K562 (cell line): ENCODE results near the gene CD4. TPM values are rescaled to one million over a fixed set of nuclear protein-coding genes. Genes with fewer than 3 reads are reported as not detected.

Source experiments
- CLOCK ChIP-seq: fragments of 250-450 bp; sonication (Bioruptor Pico); IDR thresholded peaks from 2 replicates; pipeline ENCODE4 v1.4.0; 2020; ENCODE audit warnings: mild to moderate bottlenecking, moderate library complexity, borderline replicate concordance
- ILK ChIP-seq: fragments of 450-650 bp; IDR thresholded peaks from 2 replicates; pipeline ENCODE4 v1.6.1; 2016; ENCODE audit warnings: missing genetic modification characterization, low read depth, mild to moderate bottlenecking, missing compliant biosample characterization, moderate library complexity, borderline replicate concordance
- JUND ChIP-seq, 2 experiments: IDR thresholded peaks; 2 replicates in 1 of 2; 3 replicates in 1 of 2; pipeline ENCODE4 v1.6.1; 2011; ENCODE audit warnings: borderline replicate concordance in 2 of 2, low read depth in 2 of 2, low read length in 2 of 2, improper control_type of control experiment in 1 of 2, missing biosample characterization in 1 of 2, missing genetic modification characterization in 1 of 2, missing genetic modification reagents in 1 of 2
- MAFF ChIP-seq: IDR thresholded peaks from 2 replicates; pipeline ENCODE4 v1.6.1; 2012; ENCODE audit warnings: low read length, improper control_type of control experiment
- NEUROD1 ChIP-seq: fragments of 150-350 bp; IDR thresholded peaks from 2 replicates; pipeline ENCODE4 v1.6.1; 2014; ENCODE audit warnings: borderline replicate concordance, low read length, low read depth; ENCODE audit not compliant: partially characterized antibody
- POLR3A ChIP-seq: IDR thresholded peaks from 2 replicates; pipeline ENCODE4 v1.6.1; 2011; ENCODE audit warnings: borderline replicate concordance, mild to moderate bottlenecking, moderate library complexity; ENCODE audit not compliant: insufficient read length, insufficient read depth; ENCODE audit errors: extremely low read depth
- RFX1 ChIP-seq: fragments of 450-650 bp; IDR thresholded peaks from 2 replicates; pipeline ENCODE4 v1.6.1; 2016; ENCODE audit warnings: mild to moderate bottlenecking, moderate library complexity
- SIN3A ChIP-seq, 2 experiments: fragments of 150-350 bp in 1 of 2; IDR thresholded peaks; 2 replicates each; pipeline ENCODE4 v1.6.1; 2011 to 2016; ENCODE audit warnings: borderline replicate concordance in 2 of 2, low read depth in 2 of 2, low read length in 2 of 2, mild to moderate bottlenecking in 2 of 2, moderate library complexity in 2 of 2; ENCODE audit not compliant: control insufficient read depth in 1 of 2
- THAP7 ChIP-seq: fragments of 250-450 bp; sonication (Bioruptor Pico); IDR thresholded peaks from 2 replicates; pipeline ENCODE4 v1.5.0; 2021
- ZBTB17 ChIP-seq: fragments of 450-650 bp; formaldehyde crosslinking; IDR thresholded peaks from 2 replicates; pipeline ENCODE4 v1.4.0; 2020; ENCODE audit warnings: mild to moderate bottlenecking
- ZNF445 ChIP-seq: fragments of 250-450 bp; sonication (Bioruptor Pico); IDR thresholded peaks from 2 replicates; pipeline ENCODE4 v1.4.0; 2020; ENCODE audit warnings: low read depth, mild to moderate bottlenecking, moderate library complexity
- polyA plus RNA-seq, 8 experiments: library from polyadenylated mRNA; depleted of rRNA in 4 of 8; stranded (reverse) in 5 of 8; unstranded in 3 of 8; fragments of >200 nt; fragmentation: Nextera tagmentation in 2 of 8; fragmentation: Illumina TruSeq in 1 of 8; extraction: Ambion mirVana in 2 of 8; extraction: Trizol in 1 of 8; gene quantifications; 2 replicates each; pipeline versions ENCODE4 v1.2.1 to v1.2.3, GENCODE V29; 2011 to 2014; ENCODE audit warnings: inconsistent platforms in 1 of 8, missing spikeins in 1 of 8
- total RNA-seq, 7 experiments: library from RNA; depleted of rRNA in 6 of 7; stranded (reverse); fragments of >200 nt in 6 of 7; fragmentation: Illumina TruSeq in 2 of 7; extraction: Trizol in 2 of 7; gene quantifications; 2 replicates each; pipeline versions ENCODE4 v1.2.1 to v1.2.3, GENCODE V29; 2011 to 2021; ENCODE audit warnings: low replicate concordance in 1 of 7
- TF ChIP-seq, protein P1 (sequence below): sonication (generic); formaldehyde crosslinking; IDR thresholded peaks from 2 replicates; pipeline ENCODE4 v1.8.1; 2022; ENCODE audit warnings: missing genetic modification reagents
- TF ChIP-seq, protein P2 (sequence below), 2 experiments: fragments of 450-650 bp in 1 of 2; sonication (generic) in 1 of 2; formaldehyde crosslinking; conservative IDR thresholded peaks; 2 replicates each; pipeline versions ENCODE4 v1.4.0 to v1.8.1; 2020 to 2022; ENCODE audit warnings: mild to moderate bottlenecking in 1 of 2, missing genetic modification reagents in 1 of 2
- TF ChIP-seq, protein P3 (sequence below), 2 experiments: fragments of 450-650 bp; IDR thresholded peaks; 2 replicates each; pipeline ENCODE4 v1.6.1; 2016

The CD4 gene
- total and polyA plus RNA-seq, 9 of the 15 experiments (the other 6 are each of a cell fraction or from before 2014, with no cell fraction given) = 0.06 to 0.27 (median 0.09) TPM; not detected in 5

GRCh38 chr12:6765634-6766581, 23.4 kb upstream of the CD4 start, which contains the start of gene PTMS (continued):
- TF ChIP-seq NEUROD1 (no peak), CLOCK (CRISPR knock-in tag) (no peak), SIN3A (IDR thresholded peaks at IDR 0.05; ENCODE audit: borderline replicate concordance in 2 of 2, control insufficient read depth in 1 of 2, low read depth in 2 of 2, low read length in 2 of 2) (0 out of 4 replicates have a peak, but pooled peaks of 1 of the 2 experiments have one; percentile 33), ZNF445 (CRISPR knock-in tag) (no peak), ILK (tag) (no peak), MAFF (no peak), ZBTB17 (no peak), THAP7 (CRISPR knock-in tag) (no peak), JUND (IDR thresholded peaks at IDR 0.05; ENCODE audit: borderline replicate concordance, low read depth, low read length) (no peak), JUND (tag; IDR thresholded peaks at IDR 0.05; ENCODE audit: borderline replicate concordance, low read depth, low read length) (no peak), POLR3A (no peak), RFX1 (no peak)
- TF ChIP-seq, protein P1, sequence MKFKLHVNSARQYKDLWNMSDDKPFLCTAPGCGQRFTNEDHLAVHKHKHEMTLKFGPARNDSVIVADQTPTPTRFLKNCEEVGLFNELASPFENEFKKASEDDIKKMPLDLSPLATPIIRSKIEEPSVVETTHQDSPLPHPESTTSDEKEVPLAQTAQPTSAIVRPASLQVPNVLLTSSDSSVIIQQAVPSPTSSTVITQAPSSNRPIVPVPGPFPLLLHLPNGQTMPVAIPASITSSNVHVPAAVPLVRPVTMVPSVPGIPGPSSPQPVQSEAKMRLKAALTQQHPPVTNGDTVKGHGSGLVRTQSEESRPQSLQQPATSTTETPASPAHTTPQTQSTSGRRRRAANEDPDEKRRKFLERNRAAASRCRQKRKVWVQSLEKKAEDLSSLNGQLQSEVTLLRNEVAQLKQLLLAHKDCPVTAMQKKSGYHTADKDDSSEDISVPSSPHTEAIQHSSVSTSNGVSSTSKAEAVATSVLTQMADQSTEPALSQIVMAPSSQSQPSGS (CRISPR knock-in tag) = no peak
- TF ChIP-seq, protein P2, sequence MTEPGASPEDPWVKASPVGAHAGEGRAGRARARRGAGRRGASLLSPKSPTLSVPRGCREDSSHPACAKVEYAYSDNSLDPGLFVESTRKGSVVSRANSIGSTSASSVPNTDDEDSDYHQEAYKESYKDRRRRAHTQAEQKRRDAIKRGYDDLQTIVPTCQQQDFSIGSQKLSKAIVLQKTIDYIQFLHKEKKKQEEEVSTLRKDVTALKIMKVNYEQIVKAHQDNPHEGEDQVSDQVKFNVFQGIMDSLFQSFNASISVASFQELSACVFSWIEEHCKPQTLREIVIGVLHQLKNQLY (CRISPR knock-in tag; conservative IDR thresholded peaks at IDR 0.05) = no peak
- TF ChIP-seq, protein P3, sequence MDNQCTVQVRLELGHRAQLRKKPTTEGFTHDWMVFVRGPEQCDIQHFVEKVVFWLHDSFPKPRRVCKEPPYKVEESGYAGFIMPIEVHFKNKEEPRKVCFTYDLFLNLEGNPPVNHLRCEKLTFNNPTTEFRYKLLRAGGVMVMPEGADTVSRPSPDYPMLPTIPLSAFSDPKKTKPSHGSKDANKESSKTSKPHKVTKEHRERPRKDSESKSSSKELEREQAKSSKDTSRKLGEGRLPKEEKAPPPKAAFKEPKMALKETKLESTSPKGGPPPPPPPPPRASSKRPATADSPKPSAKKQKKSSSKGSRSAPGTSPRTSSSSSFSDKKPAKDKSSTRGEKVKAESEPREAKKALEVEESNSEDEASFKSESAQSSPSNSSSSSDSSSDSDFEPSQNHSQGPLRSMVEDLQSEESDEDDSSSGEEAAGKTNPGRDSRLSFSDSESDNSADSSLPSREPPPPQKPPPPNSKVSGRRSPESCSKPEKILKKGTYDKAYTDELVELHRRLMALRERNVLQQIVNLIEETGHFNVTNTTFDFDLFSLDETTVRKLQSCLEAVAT (IDR thresholded peaks at IDR 0.05) = peak in 1 of 2 experiments; percentile 67; a peak in 2 of 4 replicates
